Large intestine (tissue), 3 donors: ENCODE results near the gene SPDYE16. TPM values are rescaled to one million over a fixed set of nuclear protein-coding genes. Genes with fewer than 3 reads are reported as not detected.
"Not testable (repeated sequence)": the region's sequence is repeated elsewhere in the genome, so short reads cannot be mapped to it uniquely, and the experiment has no call there.

Source experiments
- DNase-seq, 2 donors: peaks; one replicate each; pipeline versions ENCODE4 v3.0.0 to v3.0.0-alpha.2; 2013
- H3K27ac ChIP-seq: one replicate; pipeline ENCODE4 v1.5.1; 2013; ENCODE audit warnings: low read length
- H3K27me3 ChIP-seq: 2 replicates; pipeline ENCODE4 v1.6.1; 2013; ENCODE audit warnings: low read length; ENCODE audit not compliant: control insufficient read depth, insufficient read depth
- H3K36me3 ChIP-seq: 2 replicates; pipeline ENCODE4 v1.6.1; 2013; ENCODE audit warnings: low read length; ENCODE audit not compliant: control insufficient read depth, insufficient read depth
- H3K4me1 ChIP-seq: one replicate; pipeline ENCODE4 v1.6.1; 2013; ENCODE audit warnings: low read length; ENCODE audit not compliant: control insufficient read depth, insufficient read depth
- H3K4me3 ChIP-seq: one replicate; pipeline ENCODE4 v1.5.1; 2013; ENCODE audit warnings: low read length
- H3K9me3 ChIP-seq: one replicate; pipeline ENCODE4 v1.6.1; 2013; ENCODE audit warnings: mild to moderate bottlenecking, low read depth, low read length, moderate library complexity; ENCODE audit not compliant: control insufficient read depth
- WGBS: methylation state at CpG from one replicate; pipeline ENCODE4 v1.1.5; 2013; ENCODE audit warnings: low lambda C conversion rate; ENCODE audit not compliant: insufficient coverage; 5-methylcytosine and 5-hydroxymethylcytosine counted together
- polyA plus RNA-seq: library from polyadenylated mRNA; unstranded; fragments of 120-200 nt; gene quantifications from one replicate; pipeline ENCODE4 v1.2.1, GENCODE V29; 2013

Gene SPDYE16
- polyA plus RNA-seq, 1 donor, result 1.2 TPM

GRCh38 chr7:76503244-76503643 lies 39.9 kb downstream of the SPDYE16 start:
- H3K4me1 ChIP-seq, DNase-seq, H3K27ac ChIP-seq, H3K4me3 ChIP-seq, H3K27me3 ChIP-seq, H3K9me3 ChIP-seq: not testable (repeated sequence)
- WGBS, result no CpG with 5 or more reads among the region's 12 CpGs
- peaks cover 23% of the 10 kb centered on the region for H3K36me3 ChIP-seq

- not testable (repeated sequence) for H3K9me3 ChIP-seq, H3K27ac ChIP-seq, H3K27me3 ChIP-seq, DNase-seq, H3K4me3 ChIP-seq, H3K4me1 ChIP-seq
- peaks cover 23% of the 10 kb centered on the region for H3K36me3 ChIP-seq
- no CpG with 5 or more reads among the region's 16 CpGs for WGBS
Observed at GRCh38 chr7:76502836-76503235, 40.3 kb downstream of the SPDYE16 start.

DNA sequence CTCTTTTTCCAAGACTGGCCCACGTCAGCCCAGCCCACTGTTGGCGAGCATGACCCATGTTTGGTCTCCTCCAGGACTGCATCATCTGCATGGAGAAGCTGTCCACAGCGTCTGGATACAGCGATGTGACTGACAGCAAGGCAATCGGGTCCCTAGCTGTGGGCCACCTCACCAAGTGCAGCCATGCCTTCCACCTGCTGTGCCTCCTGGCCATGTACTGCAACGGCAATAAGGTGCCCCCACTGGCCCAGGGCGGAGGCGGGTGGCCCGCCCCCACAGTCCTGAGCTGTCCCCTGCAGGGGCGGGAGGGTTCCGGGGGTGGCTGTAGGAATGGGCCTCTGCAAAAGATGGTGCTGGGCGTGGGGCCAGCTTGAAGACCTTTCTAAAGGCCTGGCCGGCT lies 40.9 kb downstream of the SPDYE16 start:
- H3K4me1 ChIP-seq, H3K27ac ChIP-seq, H3K9me3 ChIP-seq, H3K27me3 ChIP-seq, DNase-seq, H3K4me3 ChIP-seq: not testable (repeated sequence)
- WGBS, result no CpG with 5 or more reads among the region's 13 CpGs
- peaks cover 23% of the 10 kb centered on the region for H3K36me3 ChIP-seq

GRCh38 chr7:76499924-76500241 lies 43.2 kb downstream of the SPDYE16 start:
- H3K27ac ChIP-seq, H3K9me3 ChIP-seq, H3K27me3 ChIP-seq, H3K36me3 ChIP-seq, H3K4me1 ChIP-seq, H3K4me3 ChIP-seq, DNase-seq: not testable (repeated sequence)
- WGBS, result no CpG with 5 or more reads among the region's 19 CpGs

DNA sequence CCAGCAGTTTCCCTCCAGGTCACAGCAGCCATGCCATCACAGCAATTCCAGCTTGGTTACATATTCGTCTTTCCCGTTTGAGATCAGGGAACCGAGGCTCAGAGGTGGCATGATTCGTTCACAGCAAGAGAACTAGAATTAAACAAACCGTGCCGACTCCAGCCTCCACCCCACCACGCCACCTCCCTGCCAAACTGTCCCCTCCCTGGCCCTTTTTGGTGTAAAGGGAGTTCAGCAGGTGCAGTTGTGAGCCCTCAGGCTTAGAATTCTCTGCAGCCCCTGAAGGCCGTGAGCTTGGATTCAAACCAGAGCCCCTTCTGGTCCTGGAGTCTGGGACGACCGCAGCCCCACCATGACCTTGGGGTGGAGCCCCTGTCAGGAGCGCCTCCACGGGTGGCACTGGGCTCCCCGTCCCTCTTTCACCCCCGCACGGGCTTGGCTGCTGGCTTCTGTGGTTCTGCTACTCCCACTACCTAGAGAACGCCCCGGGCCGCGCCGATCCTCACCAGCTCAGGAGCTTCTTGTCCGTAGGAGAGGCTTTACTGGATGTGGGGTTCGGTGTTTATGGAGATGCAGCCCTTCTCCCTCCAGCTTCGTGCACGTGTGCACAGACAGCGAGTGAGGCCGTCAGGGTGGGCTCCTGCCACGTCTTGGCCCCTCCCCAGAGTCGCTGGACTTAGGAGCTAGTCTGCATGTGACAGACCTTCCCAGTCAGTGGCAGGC lies 43.7 kb downstream of the SPDYE16 start:
- H3K4me3 ChIP-seq, H3K9me3 ChIP-seq, H3K27ac ChIP-seq, H3K4me1 ChIP-seq, DNase-seq, H3K27me3 ChIP-seq, H3K36me3 ChIP-seq: not testable (repeated sequence)
- WGBS, result no CpG with 5 or more reads among the region's 28 CpGs

- not testable (repeated sequence) for H3K9me3 ChIP-seq, DNase-seq
- no CpG with 5 or more reads among the region's 10 CpGs for WGBS
Observed at GRCh38 chr7:76498583-76499200, 44.4 kb downstream of the SPDYE16 start.

GRCh38 chr7:76497918-76498582 lies 45.0 kb downstream of the SPDYE16 start:
- H3K36me3 ChIP-seq, H3K4me3 ChIP-seq, H3K27ac ChIP-seq, H3K4me1 ChIP-seq, DNase-seq, H3K27me3 ChIP-seq, H3K9me3 ChIP-seq: not testable (repeated sequence)
- WGBS, result no CpG with 5 or more reads among the region's 27 CpGs

More at GRCh38 chr7:76498583-76499200, 44.4 kb downstream of the SPDYE16 start:
- H3K4me3 ChIP-seq, H3K27ac ChIP-seq, H3K36me3 ChIP-seq, H3K4me1 ChIP-seq, H3K27me3 ChIP-seq: not testable (repeated sequence)

- H3K4me1 ChIP-seq, H3K27ac ChIP-seq, H3K4me3 ChIP-seq, H3K9me3 ChIP-seq, DNase-seq, H3K36me3 ChIP-seq, H3K27me3 ChIP-seq: not testable (repeated sequence)
- no CpG with 5 or more reads among the region's 16 CpGs for WGBS
Observed at GRCh38 chr7:76495717-76496116, 47.4 kb downstream of the SPDYE16 start.

GRCh38 chr7:76492139-76492538 lies 51.0 kb downstream of the SPDYE16 start:
- H3K4me1 ChIP-seq, H3K36me3 ChIP-seq, DNase-seq, H3K9me3 ChIP-seq, H3K27me3 ChIP-seq, H3K4me3 ChIP-seq, H3K27ac ChIP-seq: not testable (repeated sequence)
- WGBS, result no CpG with 5 or more reads among the region's 10 CpGs

- not testable (repeated sequence) for H3K36me3 ChIP-seq
- no CpG with 5 or more reads among the region's 13 CpGs for WGBS
Observed at GRCh38 chr7:76487969-76488368, 55.1 kb downstream of the SPDYE16 start.

More at GRCh38 chr7:76487969-76488368, 55.1 kb downstream of the SPDYE16 start:
- not testable (repeated sequence) for H3K4me1 ChIP-seq, H3K27me3 ChIP-seq, H3K4me3 ChIP-seq, DNase-seq, H3K27ac ChIP-seq, H3K9me3 ChIP-seq
